Neural progenitor cell (in vitro differentiated cells): Measurements from ENCODE around the gene SESN2.

Experiments
- EZH2 ChIP-seq: fragments of 200-600 bp; sonication (generic); IDR thresholded peaks from 2 replicates; pipeline ENCODE4 v1.6.1; 2017; ENCODE audit warnings: antibody characterized with exemption, mild to moderate bottlenecking, moderate library complexity
- TF ChIP-seq, protein P1 (sequence below): fragments of 200-600 bp; sonication (generic); IDR thresholded peaks from 2 replicates; pipeline ENCODE4 v1.5.1; 2017; ENCODE audit warnings: antibody characterized with exemption, mild to moderate bottlenecking

DNA sequence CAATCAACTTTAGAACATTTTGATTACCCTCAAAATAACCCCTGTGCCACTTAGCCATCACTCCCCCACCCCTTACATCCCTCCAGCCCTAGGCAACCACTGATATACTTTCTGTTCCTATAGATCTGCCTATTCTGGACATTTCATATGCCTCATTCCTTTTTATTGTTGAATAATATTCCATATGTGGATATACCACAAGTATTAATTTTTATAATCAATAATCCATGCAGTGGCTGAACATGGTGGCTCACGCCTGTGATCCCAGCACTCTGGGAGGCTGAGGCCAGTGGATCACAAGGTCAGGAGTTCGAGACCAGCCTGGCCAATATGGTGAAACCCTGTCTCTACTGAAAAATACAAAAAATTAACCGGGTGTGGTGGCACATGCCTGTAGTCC is 49.4 kb downstream of the SESN2 start:
- TF ChIP-seq, protein P1, sequence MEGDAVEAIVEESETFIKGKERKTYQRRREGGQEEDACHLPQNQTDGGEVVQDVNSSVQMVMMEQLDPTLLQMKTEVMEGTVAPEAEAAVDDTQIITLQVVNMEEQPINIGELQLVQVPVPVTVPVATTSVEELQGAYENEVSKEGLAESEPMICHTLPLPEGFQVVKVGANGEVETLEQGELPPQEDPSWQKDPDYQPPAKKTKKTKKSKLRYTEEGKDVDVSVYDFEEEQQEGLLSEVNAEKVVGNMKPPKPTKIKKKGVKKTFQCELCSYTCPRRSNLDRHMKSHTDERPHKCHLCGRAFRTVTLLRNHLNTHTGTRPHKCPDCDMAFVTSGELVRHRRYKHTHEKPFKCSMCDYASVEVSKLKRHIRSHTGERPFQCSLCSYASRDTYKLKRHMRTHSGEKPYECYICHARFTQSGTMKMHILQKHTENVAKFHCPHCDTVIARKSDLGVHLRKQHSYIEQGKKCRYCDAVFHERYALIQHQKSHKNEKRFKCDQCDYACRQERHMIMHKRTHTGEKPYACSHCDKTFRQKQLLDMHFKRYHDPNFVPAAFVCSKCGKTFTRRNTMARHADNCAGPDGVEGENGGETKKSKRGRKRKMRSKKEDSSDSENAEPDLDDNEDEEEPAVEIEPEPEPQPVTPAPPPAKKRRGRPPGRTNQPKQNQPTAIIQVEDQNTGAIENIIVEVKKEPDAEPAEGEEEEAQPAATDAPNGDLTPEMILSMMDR, result no peak
- TF ChIP-seq EZH2, result no peak
